Tibial nerve (tissue), 3 donors: ENCODE data around the gene L3MBTL3.

Experiments used
- POLR2A ChIP-seq, 2 donors: fragments of 450-650 bp; IDR thresholded peaks; one replicate each; pipeline ENCODE4 v1.6.1; 2017; ENCODE audit warnings: antibody characterized with exemption in 2 of 2, mild to moderate bottlenecking in 2 of 2, moderate library complexity in 2 of 2
- TF ChIP-seq, protein P1 (sequence below), 5 experiments: fragments of 200-600 bp in 3 of 5; fragments of 450-650 bp in 2 of 5; sonication (generic) in 3 of 5; IDR thresholded peaks; one replicate each; pipeline ENCODE4 v1.5.1; 2016 to 2019; ENCODE audit warnings: antibody characterized with exemption in 5 of 5, mild to moderate bottlenecking in 3 of 5, moderate library complexity in 2 of 5

DNA sequence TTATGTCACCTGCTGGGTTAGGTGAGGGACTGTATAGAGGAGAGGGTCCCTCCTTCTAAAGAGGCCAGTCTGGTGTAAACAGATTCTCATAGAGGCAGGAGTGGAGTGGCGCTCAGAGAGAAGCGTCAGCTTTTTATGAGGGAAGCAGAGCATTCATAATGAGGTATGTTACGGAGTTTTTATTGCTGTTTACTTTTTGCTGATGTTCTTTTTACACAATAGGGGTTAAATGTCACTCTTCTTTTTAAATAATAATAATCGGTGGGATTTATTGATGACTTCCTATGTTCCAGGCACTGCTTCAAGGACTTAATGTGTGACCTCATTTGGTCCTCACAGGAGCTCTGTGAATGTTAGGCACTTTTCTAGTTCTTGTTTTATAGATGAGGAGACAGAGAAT lies 79.9 kb downstream of the L3MBTL3 start:
- TF ChIP-seq, protein P1, sequence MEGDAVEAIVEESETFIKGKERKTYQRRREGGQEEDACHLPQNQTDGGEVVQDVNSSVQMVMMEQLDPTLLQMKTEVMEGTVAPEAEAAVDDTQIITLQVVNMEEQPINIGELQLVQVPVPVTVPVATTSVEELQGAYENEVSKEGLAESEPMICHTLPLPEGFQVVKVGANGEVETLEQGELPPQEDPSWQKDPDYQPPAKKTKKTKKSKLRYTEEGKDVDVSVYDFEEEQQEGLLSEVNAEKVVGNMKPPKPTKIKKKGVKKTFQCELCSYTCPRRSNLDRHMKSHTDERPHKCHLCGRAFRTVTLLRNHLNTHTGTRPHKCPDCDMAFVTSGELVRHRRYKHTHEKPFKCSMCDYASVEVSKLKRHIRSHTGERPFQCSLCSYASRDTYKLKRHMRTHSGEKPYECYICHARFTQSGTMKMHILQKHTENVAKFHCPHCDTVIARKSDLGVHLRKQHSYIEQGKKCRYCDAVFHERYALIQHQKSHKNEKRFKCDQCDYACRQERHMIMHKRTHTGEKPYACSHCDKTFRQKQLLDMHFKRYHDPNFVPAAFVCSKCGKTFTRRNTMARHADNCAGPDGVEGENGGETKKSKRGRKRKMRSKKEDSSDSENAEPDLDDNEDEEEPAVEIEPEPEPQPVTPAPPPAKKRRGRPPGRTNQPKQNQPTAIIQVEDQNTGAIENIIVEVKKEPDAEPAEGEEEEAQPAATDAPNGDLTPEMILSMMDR (IDR thresholded peaks at IDR 0.05), result no peak
- TF ChIP-seq POLR2A (IDR thresholded peaks at IDR 0.05), result no peak
